HepG2 (cell line): ENCODE measurements around the gene ANKS1A. TPM values are rescaled to one million over a fixed set of nuclear protein-coding genes. Genes with fewer than 3 reads are reported as not detected.

Experiments used
- ATAC-seq: fragments of 200-7000 bp; cut with Tn5 transposase; 3 replicates; pipeline ENCODE4 v1.9.1; 2020; ENCODE audit warnings: mild to moderate bottlenecking, moderate library complexity
- BruUV-seq: library from RNA; stranded (reverse); fragments of 400-500 nt; replicated peaks from 2 replicates; lab custom pipeline; 2021; lab: Mats Ljungman, UMichigan
- CTCF ChIA-PET: fragments of 300-600 bp; formaldehyde crosslinking; extraction: SDS; loops from one replicate; lab custom pipeline; 2021; ENCODE audit warnings: low total read pairs, inconsistent platforms, low intra/inter-chr PET ratio; lab: Yijun Ruan, JAX
- POLR2A ChIA-PET: fragments of 350-600 bp; sonication (Branson Sonifier 250); formaldehyde crosslinking; loops from one replicate; lab custom pipeline; 2020; ENCODE audit warnings: antibody characterized with exemption, inconsistent platforms; lab: Yijun Ruan, JAX
- DNase-seq: peaks from one replicate; pipeline ENCODE4 v3.0.0-alpha.2; 2015; ENCODE audit warnings: low spot score
- FAIRE-seq: peaks from 3 replicates; lab custom pipeline; 2011; peaks lifted over from hg19 to GRCh38; lab: Jason Lieb, UNC
- H2AFZ ChIP-seq: one replicate; pipeline ENCODE4 v1.6.1; 2011; ENCODE audit warnings: low read length, inconsistent platforms
- H3K27ac ChIP-seq: fragments of 300-600 bp; 3 replicates; pipeline ENCODE4 v1.8.0; 2011; ENCODE audit warnings: mixed run types, mild to moderate bottlenecking, mixed read lengths, low read length, inconsistent platforms; ENCODE audit not compliant: insufficient read depth; ENCODE audit errors: extremely low read length
- H3K27me3 ChIP-seq, 2 experiments: fragments of 200-600 bp in 1 of 2; 2 replicates in 1 of 2; 3 replicates in 1 of 2; pipeline versions ENCODE4 v1.6.0 to v1.8.0; 2011; ENCODE audit warnings: low read length in 2 of 2, mild to moderate bottlenecking in 2 of 2, moderate library complexity in 2 of 2, inconsistent platforms in 1 of 2; ENCODE audit not compliant: insufficient read depth in 2 of 2, control insufficient read depth in 1 of 2
- H3K36me3 ChIP-seq, 2 experiments: fragments of 200-600 bp in 1 of 2; replicated peaks in 1 of 2; 2 replicates in 1 of 2; 3 replicates in 1 of 2; pipeline versions ENCODE4 v1.5.1 to v1.8.0; 2011; ENCODE audit warnings: low read length in 2 of 2, inconsistent platforms in 1 of 2; ENCODE audit not compliant: insufficient read depth in 2 of 2, control insufficient read depth in 1 of 2
- H3K4me1 ChIP-seq: 2 replicates; pipeline ENCODE4 v1.5.1; 2012; ENCODE audit warnings: low read length, inconsistent platforms; ENCODE audit not compliant: insufficient read depth
- H3K4me2 ChIP-seq: 2 replicates; pipeline ENCODE4 v1.6.0; 2011; ENCODE audit warnings: low read depth, low read length, inconsistent platforms
- H3K4me3 ChIP-seq, 3 experiments: fragments of 200-600 bp in 1 of 3; sonication (generic), shearing (Covaris generic) in 1 of 3; replicated peaks in 1 of 3; 2 replicates each; pipeline ENCODE4 v1.5.1; 2011 to 2016; ENCODE audit warnings: low read length in 3 of 3, inconsistent platforms in 2 of 3, low read depth in 2 of 3, mild to moderate bottlenecking in 2 of 3, control low read depth in 1 of 3, mixed read lengths in 1 of 3; ENCODE audit not compliant: insufficient read depth in 1 of 3
- H3K79me2 ChIP-seq: one replicate; pipeline ENCODE4 v1.6.1; 2011; ENCODE audit warnings: low read length, inconsistent platforms; ENCODE audit not compliant: insufficient read depth
- H3K9ac ChIP-seq: 2 replicates; pipeline ENCODE4 v1.6.0; 2011; ENCODE audit warnings: mild to moderate bottlenecking, low read depth, low read length, inconsistent platforms; ENCODE audit not compliant: insufficient read depth
- H3K9me3 ChIP-seq: 2 replicates; pipeline ENCODE4 v1.5.1; 2012; ENCODE audit warnings: mild to moderate bottlenecking, low read length
- H4K20me1 ChIP-seq: 2 replicates; pipeline ENCODE4 v1.6.0; 2011; ENCODE audit warnings: inconsistent platforms, mild to moderate bottlenecking, low read length, moderate library complexity; ENCODE audit not compliant: insufficient read depth
- CREBL2 ChIP-seq: sonication (generic); formaldehyde crosslinking; IDR thresholded peaks from 2 replicates; pipeline ENCODE4 v1.8.1; 2023; ENCODE audit warnings: missing genetic modification reagents, mild to moderate bottlenecking, borderline replicate concordance
- GMEB2 ChIP-seq: IDR thresholded peaks from 2 replicates; pipeline ENCODE4 v1.6.1; 2016; ENCODE audit warnings: missing biosample characterization, missing genetic modification reagents, low read depth
- ZNF674 ChIP-seq: sonication (generic); formaldehyde crosslinking; IDR thresholded peaks from 2 replicates; pipeline ENCODE4 v1.5.0; 2020; ENCODE audit warnings: low read depth, mild to moderate bottlenecking, missing genetic modification reagents
- ZNF724P ChIP-seq: sonication (generic); formaldehyde crosslinking; IDR thresholded peaks from 2 replicates; pipeline ENCODE4 v1.8.0; 2022; ENCODE audit warnings: missing genetic modification reagents, borderline replicate concordance
- WGBS: methylation state at CpG from one replicate; pipeline ENCODE4 v1.1.6; 2017; ENCODE audit warnings: low lambda C conversion rate; 5-methylcytosine and 5-hydroxymethylcytosine counted together
- in situ Hi-C: cut with HindIII; loops from 2 replicates; pipeline ENCODE4 v1.10.0; 2017; ENCODE audit warnings: low pct_unique_long_range_greater_than_20kb; ENCODE audit not compliant: extremely low pct_ligation_motif_present
- intact Hi-C: fragments of 100-400 bp; cut with micrococcal nuclease; formaldehyde crosslinking; loops from one replicate; pipeline ENCODE4 v1.10.0; 2022; ENCODE audit not compliant: unreplicated experiment
- polyA plus RNA-seq, 8 experiments: library from polyadenylated mRNA; depleted of rRNA in 3 of 8; stranded (reverse) in 7 of 8; unstranded in 1 of 8; fragments of >200 nt; fragmentation: Illumina TruSeq in 4 of 8; extraction: Trizol in 4 of 8; gene quantifications; 2 replicates each; pipeline versions ENCODE4 v1.2.1 to v1.2.3, GENCODE V29; 2011 to 2016; ENCODE audit warnings: low read depth in 4 of 8, missing spikeins in 1 of 8, mixed read lengths in 1 of 8; ENCODE audit not compliant: insufficient read depth in 1 of 8
- total RNA-seq, 5 experiments: library from RNA; depleted of rRNA; stranded (reverse); fragments of >200 nt; fragmentation: Illumina TruSeq; extraction: Trizol; gene quantifications; 2 replicates each; pipeline ENCODE4 v1.2.3, GENCODE V29; 2016; ENCODE audit warnings: low read depth in 1 of 5
- TF ChIP-seq, protein P1 (sequence below): sonication (generic); formaldehyde crosslinking; IDR thresholded peaks from 2 replicates; pipeline ENCODE4 v1.4.0; 2020; ENCODE audit warnings: missing genetic modification reagents
- TF ChIP-seq, protein P2 (sequence below): sonication (generic); formaldehyde crosslinking; IDR thresholded peaks from 2 replicates; pipeline ENCODE4 v1.5.0; 2020; ENCODE audit warnings: missing genetic modification reagents

Gene ANKS1A
- total and polyA plus RNA-seq, 2 of the 13 experiments (the other 11 are each of a cell fraction or from before 2014, with no cell fraction given): 7.2 to 15.1 TPM

GRCh38 chr6:35093118-35093445 is 204.0 kb downstream of the ANKS1A start:
- Histone ChIP-seq H3K4me1 (peaks cover 24% of the 10 kb centered on the region), H3K27me3 (no peaks in the 10 kb centered on the region), H3K4me3 (no peak overlapping the region), H4K20me1 (no peaks in the 10 kb centered on the region), H3K36me3 (peaks cover 1 to 8% of the 10 kb centered on the region in 2 experiments; a peak in 2 of 5 replicates), H2AFZ (no peak overlapping the region), H3K79me2 (no peaks in the 10 kb centered on the region), H3K9me3 (no peaks in the 10 kb centered on the region)
- ATAC-seq: no peak
- CTCF ChIA-PET: no interaction called here
- POLR2A ChIA-PET: no interaction called here
- in situ Hi-C loops (no loop called here), intact Hi-C loops (no loop called here)
- WGBS: 88% methylated on average over 5 of the region's 5 CpGs
- no TSS peak for BruUV-seq
- DNase-seq: no peak
- no peak for FAIRE-seq
- no peak for TF ChIP-seq ZNF724P
- TF ChIP-seq ZNF674 (CRISPR knock-in tag): no peak
- TF ChIP-seq, protein P1, sequence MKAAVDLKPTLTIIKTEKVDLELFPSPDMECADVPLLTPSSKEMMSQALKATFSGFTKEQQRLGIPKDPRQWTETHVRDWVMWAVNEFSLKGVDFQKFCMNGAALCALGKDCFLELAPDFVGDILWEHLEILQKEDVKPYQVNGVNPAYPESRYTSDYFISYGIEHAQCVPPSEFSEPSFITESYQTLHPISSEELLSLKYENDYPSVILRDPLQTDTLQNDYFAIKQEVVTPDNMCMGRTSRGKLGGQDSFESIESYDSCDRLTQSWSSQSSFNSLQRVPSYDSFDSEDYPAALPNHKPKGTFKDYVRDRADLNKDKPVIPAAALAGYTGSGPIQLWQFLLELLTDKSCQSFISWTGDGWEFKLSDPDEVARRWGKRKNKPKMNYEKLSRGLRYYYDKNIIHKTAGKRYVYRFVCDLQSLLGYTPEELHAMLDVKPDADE (CRISPR knock-in tag): no peak
- no peak for TF ChIP-seq CREBL2 (CRISPR knock-in tag)
- TF ChIP-seq, protein P2, sequence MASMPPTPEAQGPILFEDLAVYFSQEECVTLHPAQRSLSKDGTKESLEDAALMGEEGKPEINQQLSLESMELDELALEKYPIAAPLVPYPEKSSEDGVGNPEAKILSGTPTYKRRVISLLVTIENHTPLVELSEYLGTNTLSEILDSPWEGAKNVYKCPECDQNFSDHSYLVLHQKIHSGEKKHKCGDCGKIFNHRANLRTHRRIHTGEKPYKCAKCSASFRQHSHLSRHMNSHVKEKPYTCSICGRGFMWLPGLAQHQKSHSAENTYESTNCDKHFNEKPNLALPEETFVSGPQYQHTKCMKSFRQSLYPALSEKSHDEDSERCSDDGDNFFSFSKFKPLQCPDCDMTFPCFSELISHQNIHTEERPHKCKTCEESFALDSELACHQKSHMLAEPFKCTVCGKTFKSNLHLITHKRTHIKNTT (CRISPR knock-in tag): no peak
- TF ChIP-seq GMEB2 (CRISPR knock-in tag): no peak
- TF ChIP-seq, all 625 proteins: peak for 0
- H3K4me2 ChIP-seq: no peak overlapping the region
- no peak overlapping the region for H3K9ac ChIP-seq
- no peak overlapping the region for H3K27ac ChIP-seq
